ENCODE data around the gene SRRM5. TPM values are rescaled to one million over a fixed set of nuclear protein-coding genes. Genes with fewer than 3 reads are reported as not detected.
A peak's percentile ranks its signal among the peaks of the same experiment; 100 is the strongest.

Gene SRRM5
- polyA plus RNA-seq, 1 experiment = 0.07 TPM

DNA sequence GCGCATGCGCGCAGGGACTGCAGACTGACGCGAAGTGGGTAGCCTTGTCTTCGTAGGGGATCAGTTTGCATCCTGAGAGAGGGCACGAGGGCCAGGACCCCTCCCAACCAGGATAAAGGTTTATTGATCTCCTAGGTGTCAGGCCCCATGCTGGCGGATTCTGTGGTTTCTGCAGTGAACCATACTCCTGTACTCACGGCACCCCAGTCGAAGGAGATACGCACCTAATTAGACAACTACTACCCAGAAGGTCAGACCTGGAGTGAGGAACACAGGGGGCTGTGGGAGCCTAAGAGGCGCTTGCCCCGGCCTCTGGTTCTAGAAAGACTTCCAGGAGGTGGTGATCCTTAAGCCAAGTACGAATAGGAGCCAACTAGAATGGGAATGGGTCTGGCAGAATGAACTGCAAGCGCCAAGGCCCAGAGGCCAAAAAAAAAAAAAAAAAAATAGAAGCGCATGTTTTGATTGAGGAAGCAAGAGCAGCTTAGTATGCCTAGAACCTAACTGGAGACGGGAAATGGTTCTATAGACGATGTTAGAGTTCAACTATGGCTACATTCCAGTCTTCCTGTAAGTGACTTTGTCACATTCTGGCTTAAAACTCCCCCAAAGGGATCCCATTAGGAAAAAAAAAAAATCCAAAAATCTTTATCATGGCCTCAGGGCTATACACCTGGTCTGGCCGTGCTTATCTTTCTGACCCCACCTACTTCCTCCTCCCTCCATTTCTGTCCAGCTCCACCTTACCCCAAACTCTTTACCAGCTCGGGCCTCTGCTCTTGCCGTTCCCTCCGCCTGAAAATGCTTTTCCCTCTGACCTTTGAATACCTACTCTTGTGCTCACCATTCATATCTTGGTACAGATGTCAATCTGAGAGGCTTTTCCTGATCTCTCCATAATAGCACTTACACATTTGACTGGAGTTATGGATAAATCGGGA lies 8.4 kb downstream of the SRRM5 start:
- Histone ChIP-seq H3K27me3 (ENCODE audit: control insufficient read depth, insufficient read depth, low read length) (no peaks in the 10 kb centered on the region), H3K9me3 (ENCODE audit: control insufficient read depth, insufficient read depth, low read length) (no peaks in the 10 kb centered on the region; the same call in 1 of the 2 replicates), H3K27ac (ENCODE audit: low read depth, low read length) (peak overlapping the region; percentile 80), H3K4me3 (ENCODE audit: low read depth, low read length) (peak overlapping the region; percentile 91)
- POLR2A ChIA-PET = interaction anchor here (0.6 to 0.7 kb wide), 4 partner anchors 14 to 88 kb away, joined by 3 to 12 read pairs (median 4); partner anchors contain the start of genes PLAUR and ZNF575
- CTCF ChIA-PET = no interaction called here
- TF ChIP-seq, protein P1, sequence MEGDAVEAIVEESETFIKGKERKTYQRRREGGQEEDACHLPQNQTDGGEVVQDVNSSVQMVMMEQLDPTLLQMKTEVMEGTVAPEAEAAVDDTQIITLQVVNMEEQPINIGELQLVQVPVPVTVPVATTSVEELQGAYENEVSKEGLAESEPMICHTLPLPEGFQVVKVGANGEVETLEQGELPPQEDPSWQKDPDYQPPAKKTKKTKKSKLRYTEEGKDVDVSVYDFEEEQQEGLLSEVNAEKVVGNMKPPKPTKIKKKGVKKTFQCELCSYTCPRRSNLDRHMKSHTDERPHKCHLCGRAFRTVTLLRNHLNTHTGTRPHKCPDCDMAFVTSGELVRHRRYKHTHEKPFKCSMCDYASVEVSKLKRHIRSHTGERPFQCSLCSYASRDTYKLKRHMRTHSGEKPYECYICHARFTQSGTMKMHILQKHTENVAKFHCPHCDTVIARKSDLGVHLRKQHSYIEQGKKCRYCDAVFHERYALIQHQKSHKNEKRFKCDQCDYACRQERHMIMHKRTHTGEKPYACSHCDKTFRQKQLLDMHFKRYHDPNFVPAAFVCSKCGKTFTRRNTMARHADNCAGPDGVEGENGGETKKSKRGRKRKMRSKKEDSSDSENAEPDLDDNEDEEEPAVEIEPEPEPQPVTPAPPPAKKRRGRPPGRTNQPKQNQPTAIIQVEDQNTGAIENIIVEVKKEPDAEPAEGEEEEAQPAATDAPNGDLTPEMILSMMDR (IDR thresholded peaks at IDR 0.05; ENCODE audit: low read depth, low read length) = no peak
- no peak for DNase-seq (ENCODE audit: low read depth, low spot score)

DNA sequence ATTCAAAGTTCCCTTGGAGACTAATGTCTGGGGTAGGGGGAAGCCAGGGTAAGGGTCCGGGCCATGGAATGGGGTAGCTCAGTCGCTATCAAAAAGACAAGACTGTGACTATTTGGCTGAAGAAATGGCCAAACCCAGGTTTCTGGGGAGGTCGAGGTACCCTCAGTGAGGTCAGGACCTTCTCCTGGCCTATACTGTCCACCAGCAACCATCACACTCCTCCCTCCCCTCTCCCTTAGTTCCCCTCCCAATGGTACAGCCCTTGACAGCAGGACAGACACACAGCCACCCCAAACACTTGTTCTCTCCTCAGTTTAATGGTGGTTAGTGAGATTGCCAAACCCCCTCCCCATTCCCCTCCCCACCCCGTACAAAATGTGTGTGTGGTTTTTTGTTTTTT lies 10.2 kb downstream of the SRRM5 start:
- TF ChIP-seq, protein P1 (IDR thresholded peaks at IDR 0.05; ENCODE audit: low read depth, low read length) = no peak
- H3K27me3 ChIP-seq (ENCODE audit: control insufficient read depth, insufficient read depth, low read length) = no peaks in the 10 kb centered on the region
- POLR2A ChIA-PET = no interaction called here
- no peak overlapping the region for H3K27ac ChIP-seq (ENCODE audit: low read depth, low read length)
- H3K9me3 ChIP-seq (ENCODE audit: control insufficient read depth, insufficient read depth, low read length) = peaks cover 5% of the 10 kb centered on the region; the same call in 1 of the 2 replicates
- H3K4me3 ChIP-seq (ENCODE audit: low read depth, low read length) = no peak overlapping the region
- CTCF ChIA-PET = no interaction called here
- DNase-seq (ENCODE audit: low read depth, low spot score) = no peak

DNA sequence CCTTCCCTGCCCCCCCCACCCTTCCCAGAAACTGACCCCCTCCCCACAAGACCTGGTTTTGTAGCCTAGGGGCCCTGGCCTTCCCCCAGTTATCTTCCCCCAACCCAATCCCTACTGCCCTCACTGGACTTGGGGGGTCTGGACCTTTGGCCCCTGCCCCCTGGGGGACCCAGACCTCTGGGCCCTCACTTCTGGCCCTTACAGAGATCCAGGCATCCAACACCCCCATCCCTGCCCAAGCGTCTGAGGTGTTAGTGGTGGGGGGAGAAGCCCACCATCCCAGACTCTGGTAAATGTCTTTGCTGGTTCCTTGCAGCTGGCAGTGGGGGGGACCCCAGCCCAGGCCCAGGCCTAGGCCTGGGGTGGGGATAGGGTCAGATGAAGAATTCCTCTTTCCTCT lies 11.1 kb downstream of the SRRM5 start:
- ChIA-PET POLR2A (no interaction called here), CTCF (no interaction called here)
- DNase-seq (ENCODE audit: low read depth, low spot score) = no peak
- peaks cover 5% of the 10 kb centered on the region; the same call in 1 of the 2 replicates for H3K9me3 ChIP-seq (ENCODE audit: control insufficient read depth, insufficient read depth, low read length)
- TF ChIP-seq, protein P1 (IDR thresholded peaks at IDR 0.05; ENCODE audit: low read depth, low read length) = no peak
- H3K4me3 ChIP-seq (ENCODE audit: low read depth, low read length) = no peak overlapping the region
- H3K27ac ChIP-seq (ENCODE audit: low read depth, low read length) = no peak overlapping the region
- H3K27me3 ChIP-seq (ENCODE audit: control insufficient read depth, insufficient read depth, low read length) = no peaks in the 10 kb centered on the region

- H3K27ac ChIP-seq (ENCODE audit: low read depth, low read length) = no peak overlapping the region
- TF ChIP-seq, protein P1 (IDR thresholded peaks at IDR 0.05; ENCODE audit: low read depth, low read length) = no peak
- H3K27me3 ChIP-seq (ENCODE audit: control insufficient read depth, insufficient read depth, low read length) = no peaks in the 10 kb centered on the region
- DNase-seq (ENCODE audit: low read depth, low spot score) = no peak
- peaks cover 5% of the 10 kb centered on the region; the same call in 1 of the 2 replicates for H3K9me3 ChIP-seq (ENCODE audit: control insufficient read depth, insufficient read depth, low read length)
- CTCF ChIA-PET = no interaction called here
- POLR2A ChIA-PET = no interaction called here
- H3K4me3 ChIP-seq (ENCODE audit: low read depth, low read length) = no peak overlapping the region
Measured at GRCh38 chr19:43623889-43624670, 12.2 kb downstream of the SRRM5 start.

Data from AG04450 (cell line).